ENCODE results near the gene TRIM9.
"Not testable (repeated sequence)": the region's sequence is repeated elsewhere in the genome, so short reads cannot be mapped to it uniquely, and the experiment has no call there.

The TRIM9 gene

GRCh38 chr14:50964683-50965390 lies 130.1 kb downstream of the TRIM9 start:
- no peak for DNase-seq (ENCODE audit: low read depth, low spot score)

GRCh38 chr14:50963919-50964318 lies 131.0 kb downstream of the TRIM9 start:
- no peak for DNase-seq (ENCODE audit: low read depth, low spot score)

- DNase-seq (ENCODE audit: low read depth, low spot score) = no peak
Measured at GRCh38 chr14:50961605-50962221, 133.2 kb downstream of the TRIM9 start.

GRCh38 chr14:50957296-50957695 lies 137.6 kb downstream of the TRIM9 start:
- no peak for DNase-seq (ENCODE audit: low read depth, low spot score)

- DNase-seq (ENCODE audit: low read depth, low spot score) = not testable (repeated sequence)
Measured at GRCh38 chr14:50956421-50956820, 138.5 kb downstream of the TRIM9 start.

GRCh38 chr14:50955373-50956043 lies 139.4 kb downstream of the TRIM9 start:
- DNase-seq (ENCODE audit: low read depth, low spot score) = no peak

GRCh38 chr14:50954811-50955372 lies 140.0 kb downstream of the TRIM9 start:
- DNase-seq (ENCODE audit: low read depth, low spot score) = no peak

GRCh38 chr14:50953502-50953901 lies 141.4 kb downstream of the TRIM9 start:
- DNase-seq (ENCODE audit: low read depth, low spot score) = no peak

GRCh38 chr14:50951032-50951431 lies 143.9 kb downstream of the TRIM9 start:
- no peak for DNase-seq (ENCODE audit: low read depth, low spot score)

- no peak for DNase-seq (ENCODE audit: low read depth, low spot score)
Measured at GRCh38 chr14:50948205-50948604, 146.7 kb downstream of the TRIM9 start.

- DNase-seq (ENCODE audit: low read depth, low spot score) = no peak
Measured at GRCh38 chr14:50947446-50947845, 147.5 kb downstream of the TRIM9 start.

- no peak for DNase-seq (ENCODE audit: low read depth, low spot score)
Measured at GRCh38 chr14:50946234-50946935, 148.5 kb downstream of the TRIM9 start.

GRCh38 chr14:50944647-50945413 lies 150.1 kb downstream of the TRIM9 start:
- no peak for DNase-seq (ENCODE audit: low read depth, low spot score)

- no peak for DNase-seq (ENCODE audit: low read depth, low spot score)
Measured at GRCh38 chr14:50943943-50944646, 150.8 kb downstream of the TRIM9 start, which contains the start of gene PYGL. TSS of gene PYGL (minus strand) at chr14:50944483. CDS start at chr14:50944403, 80 bp downstream.

- no peak for DNase-seq (ENCODE audit: low read depth, low spot score)
Measured at GRCh38 chr14:50943261-50943942, 151.5 kb downstream of the TRIM9 start.

- DNase-seq (ENCODE audit: low read depth, low spot score) = not testable (repeated sequence)
Measured at GRCh38 chr14:50941638-50942037, 153.3 kb downstream of the TRIM9 start.

GRCh38 chr14:50941151-50941550 lies 153.8 kb downstream of the TRIM9 start:
- no peak for DNase-seq (ENCODE audit: low read depth, low spot score)

- no peak for DNase-seq (ENCODE audit: low read depth, low spot score)
Measured at GRCh38 chr14:50937800-50938199, 157.1 kb downstream of the TRIM9 start.

- no peak for DNase-seq (ENCODE audit: low read depth, low spot score)
Measured at GRCh38 chr14:50937325-50937724, 157.6 kb downstream of the TRIM9 start.

- DNase-seq (ENCODE audit: low read depth, low spot score) = no peak
Measured at GRCh38 chr14:50936882-50937281, 158.0 kb downstream of the TRIM9 start.

All from activated naive CD8-positive, alpha-beta T cell treated with anti-CD3 and anti-CD28 coated beads, Interleukin-2, amount 50 U/mL, for 16 hours (primary cell).